PC-3 (cell line): ENCODE data around the gene SMIM11. TPM values are rescaled to one million over a fixed set of nuclear protein-coding genes. Genes with fewer than 3 reads are reported as not detected.
A peak's percentile ranks its signal among the peaks of the same experiment; 100 is the strongest.
"Not testable (repeated sequence)": the region's sequence is repeated elsewhere in the genome, so short reads cannot be mapped to it uniquely, and the experiment has no call there.

Source experiments
- ATAC-seq: fragments of 200-7000 bp; cut with Tn5 transposase; 2 replicates; pipeline ENCODE4 v1.9.1; 2020; ENCODE audit warnings: mild to moderate bottlenecking, moderate library complexity
- Bru-seq: library from RNA; stranded (reverse); fragments of 400-500 nt; gene quantifications from one replicate; lab custom pipeline; 2021; lab: Mats Ljungman, UMichigan
- BruChase-seq, 2 experiments: library from RNA; stranded (reverse); fragments of 400-500 nt; gene quantifications; one replicate each; lab custom pipeline; 2021; lab: Mats Ljungman, UMichigan
- BruUV-seq: library from RNA; stranded (reverse); fragments of 400-500 nt; replicated peaks from 2 replicates; lab custom pipeline; 2021; lab: Mats Ljungman, UMichigan
- CTCF ChIA-PET: fragments of 300-600 bp; sonication (Branson Sonifier 250); formaldehyde crosslinking; loops from one replicate; lab custom pipeline; 2022; ENCODE audit warnings: antibody characterized with exemption; lab: Charles Lee
- POLR2A ChIA-PET: fragments of 300-600 bp; sonication (Branson Sonifier 250); formaldehyde crosslinking; loops from one replicate; lab custom pipeline; 2022; ENCODE audit warnings: antibody characterized with exemption; ENCODE audit not compliant: unreplicated experiment; lab: Charles Lee
- DNase-seq: peaks from one replicate; pipeline ENCODE4 v3.0.0-alpha.2; 2015
- H2AFZ ChIP-seq: fragments of 300-600 bp; sonication (generic); 2 replicates; pipeline ENCODE4 v1.6.0; 2016; ENCODE audit warnings: antibody characterized with exemption, low read length
- H3F3A ChIP-seq: fragments of 300-600 bp; sonication (generic); one replicate; pipeline ENCODE4 v1.6.0; 2017; ENCODE audit warnings: antibody characterized with exemption, low read length, control low read depth, mild to moderate bottlenecking; ENCODE audit not compliant: unreplicated experiment
- H3K27ac ChIP-seq: fragments of 300-600 bp; sonication (generic); 2 replicates; pipeline ENCODE4 v1.5.1; 2016; ENCODE audit warnings: mild to moderate bottlenecking, low read length
- H3K27me3 ChIP-seq: fragments of 300-600 bp; sonication (generic); 2 replicates; pipeline ENCODE4 v1.6.1; 2016; ENCODE audit warnings: low read length, mixed read lengths
- H3K36me3 ChIP-seq: fragments of 300-600 bp; sonication (generic); 2 replicates; pipeline ENCODE4 v1.6.1; 2016; ENCODE audit warnings: low read depth, mixed run types, low read length, mixed read lengths
- H3K4me1 ChIP-seq: fragments of 300-600 bp; sonication (generic); 2 replicates; pipeline ENCODE4 v1.5.1; 2016; ENCODE audit warnings: low read length; ENCODE audit not compliant: insufficient read depth
- H3K4me2 ChIP-seq: fragments of 300-600 bp; sonication (generic); 2 replicates; pipeline ENCODE4 v1.6.0; 2016; ENCODE audit warnings: low read length
- H3K4me3 ChIP-seq: fragments of 300-600 bp; sonication (generic); 2 replicates; pipeline ENCODE4 v1.5.1; 2016; ENCODE audit warnings: mild to moderate bottlenecking, low read length, mixed read lengths
- H3K79me2 ChIP-seq: fragments of 300-600 bp; sonication (generic); 2 replicates; pipeline ENCODE4 v1.6.1; 2017; ENCODE audit warnings: low read length, mixed read lengths
- H3K9ac ChIP-seq: fragments of 300-600 bp; sonication (generic); 2 replicates; pipeline ENCODE4 v1.6.0; 2016; ENCODE audit warnings: mild to moderate bottlenecking, low read length
- H3K9me2 ChIP-seq: fragments of 300-600 bp; sonication (generic); replicated peaks from 2 replicates; pipeline ENCODE4 v1.6.1; 2016; ENCODE audit warnings: mixed run types, low read length, mixed read lengths
- H3K9me3 ChIP-seq: fragments of 300-600 bp; sonication (generic); 2 replicates; pipeline ENCODE4 v1.6.1; 2016; ENCODE audit warnings: low read length, mixed read lengths
- H4K20me1 ChIP-seq: fragments of 300-600 bp; sonication (generic); 2 replicates; pipeline ENCODE4 v1.6.1; 2016; ENCODE audit warnings: low read length, mixed read lengths
- CTCF ChIP-seq: fragments of 300-600 bp; sonication (generic); conservative IDR thresholded peaks from 2 replicates; pipeline ENCODE4 v1.5.1; 2017; ENCODE audit warnings: antibody characterized with exemption, low read depth, mild to moderate bottlenecking, low read length
- EZH2 ChIP-seq: fragments of 300-600 bp; sonication (generic); IDR thresholded peaks from one replicate; pipeline ENCODE4 v1.6.1; 2017; ENCODE audit warnings: antibody characterized with exemption, mild to moderate bottlenecking, low read length; ENCODE audit not compliant: unreplicated experiment
- EZH2phosphoT487 ChIP-seq: fragments of 300-600 bp; sonication (generic); IDR thresholded peaks from 2 replicates; pipeline ENCODE4 v1.6.1; 2018; ENCODE audit warnings: mild to moderate bottlenecking, antibody characterized with exemption, low read length, borderline replicate concordance
- intact Hi-C: fragments of 100-400 bp; cut with micrococcal nuclease; formaldehyde crosslinking; loops from 2 replicates; pipeline ENCODE4 v1.9.0; 2023
- long read RNA-seq: library from polyadenylated mRNA; unstranded; transcript quantifications from one replicate; pipeline ENCODE4 v2.0.0, GENCODE V29; 2021; ENCODE audit not compliant: unreplicated experiment
- total RNA-seq: library from RNA; depleted of rRNA; stranded (reverse); fragments of >200 nt; gene quantifications from 2 replicates; pipeline ENCODE4 v1.2.3, GENCODE V29; 2014; rRNA removed

Gene SMIM11, protein sequence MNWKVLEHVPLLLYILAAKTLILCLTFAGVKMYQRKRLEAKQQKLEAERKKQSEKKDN
- total RNA-seq (32.5 and 39.8 TPM in 2 replicates), Bru-seq, nascent RNA (percentile 9 among the genes with signal in this experiment), BruChase-seq, experiment 1, labeled RNA remaining after a 6-hour chase (percentile 11 among the genes with signal in this experiment), BruChase-seq, experiment 2, labeled RNA remaining after a 2-hour chase (percentile 10 among the genes with signal in this experiment)
- long read RNA-seq, transcript SMIM11A-201 (4 exons, 850 nt): major isoform, 10 of 34 reads
- long read RNA-seq, partial matches to known transcripts: 19 of 34 reads
- long read RNA-seq, other reads (novel, unspliced or antisense): 1 of 34 reads

GRCh38 chr21:34374940-34375618 is at the start of gene SMIM11:
TSS of gene SMIM11 (plus strand) at chr21:34375507. CDS start at chr21:34379505, 3,998 bp downstream.
- H2AFZ ChIP-seq, POLR2A ChIA-PET, H3F3A ChIP-seq, H4K20me1 ChIP-seq, H3K79me2 ChIP-seq, H3K27me3 ChIP-seq, CTCF ChIA-PET, H3K36me3 ChIP-seq, H3K4me2 ChIP-seq, H3K4me1 ChIP-seq, DNase-seq, H3K9ac ChIP-seq, H3K9me2 ChIP-seq, intact Hi-C loops, H3K9me3 ChIP-seq, H3K27ac ChIP-seq, H3K4me3 ChIP-seq: not testable (repeated sequence)
- BruUV-seq: TSS peak; percentile 96
- peak; percentile 99 for ATAC-seq

GRCh38 chr21:34330055-34330454 is 45.3 kb upstream of the SMIM11 start:
- Histone ChIP-seq H3F3A (no peaks in the 10 kb centered on the region), H2AFZ (no peak overlapping the region), H3K4me1 (no peaks in the 10 kb centered on the region), H3K4me3 (no peak overlapping the region), H3K4me2 (no peak overlapping the region), H3K27ac (no peak overlapping the region), H3K9me3 (no peaks in the 10 kb centered on the region), H3K9me2 (no peaks in the 10 kb centered on the region), H3K79me2 (no peaks in the 10 kb centered on the region), H3K9ac (no peak overlapping the region), H4K20me1 (no peaks in the 10 kb centered on the region), H3K36me3 (no peaks in the 10 kb centered on the region), H3K27me3 (peaks cover 26% of the 10 kb centered on the region)
- BruUV-seq: no TSS peak
- TF ChIP-seq EZH2: no peak
- peak; percentile 37 for TF ChIP-seq CTCF
- no peak for DNase-seq
- intact Hi-C loops: no loop called here
- POLR2A ChIA-PET: no interaction called here
- no peak for ATAC-seq
- CTCF ChIA-PET: no interaction called here

GRCh38 chr21:34331726-34332125 is 43.6 kb upstream of the SMIM11 start:
- no peak overlapping the region for H3K4me2 ChIP-seq
- H3K4me3 ChIP-seq: no peak overlapping the region
- H3K9ac ChIP-seq: no peak overlapping the region
- intact Hi-C loops: no loop called here
- no peak for ATAC-seq
- no peaks in the 10 kb centered on the region for H3K79me2 ChIP-seq
- H3K9me3 ChIP-seq: no peaks in the 10 kb centered on the region
- DNase-seq: no peak
- peaks cover 18% of the 10 kb centered on the region; the same call in 1 of the 2 replicates for H3K27me3 ChIP-seq
- CTCF ChIA-PET: no interaction called here
- TF ChIP-seq EZH2phosphoT487 (no peak), EZH2 (no peak), CTCF (no peak)
- no peaks in the 10 kb centered on the region for H4K20me1 ChIP-seq
- H3K9me2 ChIP-seq: no peaks in the 10 kb centered on the region
- H2AFZ ChIP-seq: no peak overlapping the region
- no peaks in the 10 kb centered on the region for H3F3A ChIP-seq
- no peaks in the 10 kb centered on the region for H3K36me3 ChIP-seq
- no peak overlapping the region for H3K27ac ChIP-seq
- BruUV-seq: no TSS peak
- no peaks in the 10 kb centered on the region for H3K4me1 ChIP-seq
- POLR2A ChIA-PET: no interaction called here
